GM18526 (cell line): ENCODE measurements around the gene KIF19.

Experiments used
- POLR2A ChIP-seq: IDR thresholded peaks from 3 replicates; pipeline ENCODE4 v1.6.1; 2011; ENCODE audit not compliant: insufficient read length; ENCODE audit errors: extremely low read depth

Gene KIF19

DNA sequence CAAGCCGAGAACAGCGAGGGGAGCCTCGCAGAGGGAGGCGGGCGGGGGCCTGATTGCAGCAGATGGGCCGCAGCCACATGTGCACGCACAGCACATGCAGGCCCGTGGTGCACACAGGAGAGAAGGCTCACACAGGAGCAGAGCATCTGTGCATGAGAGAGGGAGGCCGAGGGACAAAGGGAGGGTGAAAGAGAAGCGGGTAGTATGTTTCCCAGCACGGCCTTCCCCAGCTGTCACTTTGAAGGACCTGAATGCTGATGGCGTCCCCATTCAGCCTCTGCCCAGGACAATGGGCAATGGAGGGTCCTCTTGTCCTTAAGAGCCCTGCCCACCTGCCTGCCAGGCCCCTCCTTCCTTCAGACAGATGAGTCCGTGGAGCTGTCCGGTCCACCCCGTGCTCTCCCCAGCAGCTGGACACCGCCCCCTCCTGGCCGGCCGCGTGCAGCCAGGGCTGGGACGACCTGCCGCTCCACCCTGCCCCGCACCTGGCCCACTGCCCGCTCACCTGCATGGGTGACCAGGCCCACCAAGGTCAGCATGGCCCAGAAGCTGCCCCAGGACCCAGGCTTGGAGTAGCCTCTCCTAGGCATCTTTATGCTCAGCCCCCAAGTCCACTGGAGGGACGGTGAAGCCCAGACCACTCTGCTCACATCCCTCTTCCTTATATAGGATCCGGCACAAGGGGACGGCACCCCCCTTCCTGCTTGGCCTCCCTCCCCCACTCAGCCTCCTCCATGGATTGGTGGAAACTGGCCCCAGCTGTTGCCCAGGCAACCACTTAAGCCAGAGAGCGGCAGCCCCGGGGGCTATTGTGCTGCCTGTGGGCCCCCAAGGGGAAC, 35.4 kb downstream of the KIF19 start, which contains the start of gene BTBD17:
Gene BTBD17, minus strand, starts transcription at position 639 of the 839 bp plus-strand sequence. Its CDS starts 49 bp downstream, at position 590.
- no peak for TF ChIP-seq POLR2A

DNA sequence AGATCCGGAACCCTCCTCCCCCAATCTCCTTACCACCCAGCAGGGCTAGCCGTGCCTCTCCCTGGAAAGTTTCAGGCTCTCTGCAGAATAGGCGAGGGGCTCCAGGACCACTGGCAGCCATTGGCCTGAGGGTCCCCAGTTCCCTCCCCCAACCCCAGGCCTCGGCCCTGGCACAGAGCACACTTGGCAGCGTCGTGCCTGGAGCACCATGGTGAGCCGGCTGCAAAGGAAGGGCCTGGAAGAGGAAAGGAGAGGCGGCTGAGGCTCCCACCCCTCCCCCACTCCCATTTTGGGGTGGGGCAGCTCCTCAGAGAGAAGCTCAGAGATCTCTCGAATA, 36.0 kb downstream of the KIF19 start:
- TF ChIP-seq POLR2A = no peak

DNA sequence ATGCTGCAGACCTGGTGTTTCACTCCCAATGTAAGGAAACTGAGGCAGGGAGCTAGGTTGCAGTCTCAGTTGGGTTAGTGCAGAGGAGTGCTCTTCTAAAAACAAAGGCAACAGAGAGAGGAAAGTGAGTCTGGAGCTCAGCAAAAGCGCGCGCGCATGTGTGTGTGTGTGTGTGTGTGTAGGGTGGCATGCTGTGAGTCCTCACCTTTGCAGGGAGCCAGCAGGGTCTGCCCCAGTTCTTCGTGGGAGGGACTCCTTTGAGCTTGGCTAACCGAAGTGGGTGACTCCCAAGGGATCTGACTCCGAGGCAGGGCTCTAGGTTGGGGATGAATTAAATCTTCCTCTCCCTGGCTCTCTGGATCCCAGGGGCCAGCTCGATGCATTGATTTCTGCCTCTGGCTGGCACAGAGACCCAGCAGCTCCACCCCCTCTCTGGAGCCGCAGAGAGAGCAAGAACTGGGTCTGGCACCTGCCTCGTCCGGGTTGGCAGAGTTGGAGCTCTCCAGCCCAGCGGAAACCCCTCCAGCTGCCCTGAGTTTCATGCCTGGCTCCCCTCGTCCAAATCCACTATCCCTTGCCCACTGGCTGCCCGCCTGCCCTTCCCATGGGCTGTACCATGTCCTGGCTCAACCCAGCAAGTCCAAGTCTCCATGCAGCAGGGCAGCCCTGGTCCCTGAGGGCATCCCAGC, 36.9 kb downstream of the KIF19 start:
- TF ChIP-seq POLR2A = no peak

DNA sequence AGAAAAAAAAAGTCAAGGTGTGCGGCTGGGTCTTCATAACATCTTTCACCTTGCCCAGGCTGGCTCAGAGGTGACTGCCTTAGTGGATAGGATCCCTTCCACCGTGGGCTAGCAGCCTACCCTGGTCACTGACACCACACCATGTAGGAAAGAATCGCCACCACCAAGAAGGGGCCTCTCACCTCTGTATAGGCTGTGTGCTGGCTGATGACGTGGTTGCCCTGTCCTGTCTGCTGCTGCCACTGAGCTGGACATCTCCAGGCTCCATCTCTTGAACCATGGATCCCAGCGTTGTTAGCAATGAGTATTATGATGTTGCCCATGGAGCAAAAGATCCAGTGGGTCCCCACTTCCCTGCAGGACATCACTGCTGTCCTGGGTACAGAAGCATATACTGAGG, 41.2 kb downstream of the KIF19 start, which contains the start of gene GPR142:
Gene GPR142, plus strand, starts transcription at position 301 of the 400 bp plus-strand sequence. CDS start 2,035 bp downstream, outside the sequence.
- no peak for TF ChIP-seq POLR2A

DNA sequence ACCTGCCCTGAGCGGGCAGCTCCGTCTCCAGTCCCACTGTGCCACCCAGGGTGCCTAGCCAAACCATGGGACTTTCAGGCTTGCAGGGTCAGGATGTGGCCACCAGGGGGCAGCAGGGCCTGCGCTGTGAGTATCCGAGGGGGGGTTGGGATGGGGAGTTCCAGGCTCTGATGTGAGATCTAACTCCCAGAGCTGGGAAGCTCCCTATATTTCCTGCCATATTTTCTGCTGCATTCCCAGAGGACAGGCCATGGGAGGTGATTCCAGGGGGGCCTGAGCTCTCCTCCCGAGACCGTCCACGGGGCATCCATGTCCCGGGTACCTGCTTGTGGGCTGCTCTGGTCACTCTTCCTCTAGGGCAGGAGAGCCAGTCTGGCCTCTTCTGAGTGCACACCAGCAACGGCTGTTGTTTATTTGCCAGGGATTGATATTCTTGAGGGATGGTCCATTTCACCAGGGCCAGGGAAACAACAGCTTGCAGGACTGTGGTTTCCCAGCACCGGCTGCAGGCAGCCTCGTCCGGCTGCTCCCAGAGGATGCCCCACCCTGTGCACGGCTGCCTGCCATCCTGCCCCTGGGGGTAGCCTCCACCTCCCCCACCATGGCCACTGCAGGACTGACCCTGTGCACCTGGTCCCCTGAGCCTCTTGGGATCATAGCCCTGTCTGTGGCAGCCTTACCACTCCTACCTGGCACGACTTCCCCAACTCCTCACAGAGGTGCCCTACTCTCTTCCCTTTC, 42.5 kb downstream of the KIF19 start:
- no peak for TF ChIP-seq POLR2A

DNA sequence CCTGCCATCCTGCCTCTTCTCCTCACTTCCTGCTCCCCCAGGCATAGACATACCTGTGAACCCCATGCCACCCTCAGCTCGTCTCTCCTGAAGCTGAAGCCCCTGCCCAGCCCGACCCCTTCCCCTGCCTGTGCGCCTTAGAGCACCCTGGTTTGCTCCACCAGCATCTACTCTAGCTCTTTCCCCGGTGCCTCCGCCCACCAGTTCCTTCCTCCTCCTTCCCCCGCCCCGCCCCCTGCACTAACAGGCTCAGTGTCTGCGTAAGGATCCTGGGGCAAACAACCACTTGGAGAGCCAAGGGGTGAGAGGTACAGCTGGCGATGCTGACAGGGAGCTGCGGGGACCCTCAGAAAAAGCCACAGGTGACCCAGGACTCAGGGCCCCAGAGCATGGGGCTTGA, 43.2 kb downstream of the KIF19 start:
- TF ChIP-seq POLR2A = no peak

DNA sequence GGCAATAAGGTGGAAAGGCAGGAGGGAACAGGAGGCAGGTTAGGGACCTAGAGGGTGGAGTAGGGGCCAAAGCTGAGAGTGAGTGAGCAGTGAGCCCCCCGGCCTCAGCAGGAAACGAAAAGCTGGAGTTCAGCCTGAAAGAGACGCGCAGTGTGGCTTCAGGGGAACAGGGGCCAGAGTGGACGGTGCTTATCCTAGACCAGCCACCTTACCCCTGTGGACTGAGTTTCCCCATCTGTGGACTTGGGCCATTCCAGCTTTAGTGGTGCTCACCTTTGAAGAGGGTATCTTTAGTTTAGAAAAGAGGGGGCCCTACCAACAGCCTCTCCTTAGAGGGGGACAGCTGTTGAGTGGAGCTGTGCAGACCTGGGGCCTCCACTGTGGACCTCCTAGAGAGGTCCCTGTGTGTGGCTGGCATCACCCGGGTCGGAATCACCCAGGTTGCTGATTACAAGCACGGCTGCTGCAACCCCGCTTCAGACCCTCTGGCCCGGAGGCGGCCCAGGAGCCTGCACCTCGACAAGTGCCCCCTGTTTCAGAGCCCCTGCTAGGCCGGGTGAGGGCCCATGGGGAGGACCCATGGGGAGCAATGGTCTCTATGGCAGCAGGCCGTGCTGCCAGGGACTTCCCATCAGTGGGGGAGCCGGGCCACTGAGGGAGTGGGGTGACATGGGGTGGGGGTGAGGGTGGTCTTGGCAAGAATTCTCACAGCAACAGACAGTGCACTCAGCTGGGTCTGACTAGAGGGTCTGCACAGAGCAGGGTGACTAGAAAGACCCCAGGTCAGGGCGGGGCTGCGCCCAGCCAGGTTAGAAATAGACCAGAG, 43.9 kb downstream of the KIF19 start:
- TF ChIP-seq POLR2A = no peak

DNA sequence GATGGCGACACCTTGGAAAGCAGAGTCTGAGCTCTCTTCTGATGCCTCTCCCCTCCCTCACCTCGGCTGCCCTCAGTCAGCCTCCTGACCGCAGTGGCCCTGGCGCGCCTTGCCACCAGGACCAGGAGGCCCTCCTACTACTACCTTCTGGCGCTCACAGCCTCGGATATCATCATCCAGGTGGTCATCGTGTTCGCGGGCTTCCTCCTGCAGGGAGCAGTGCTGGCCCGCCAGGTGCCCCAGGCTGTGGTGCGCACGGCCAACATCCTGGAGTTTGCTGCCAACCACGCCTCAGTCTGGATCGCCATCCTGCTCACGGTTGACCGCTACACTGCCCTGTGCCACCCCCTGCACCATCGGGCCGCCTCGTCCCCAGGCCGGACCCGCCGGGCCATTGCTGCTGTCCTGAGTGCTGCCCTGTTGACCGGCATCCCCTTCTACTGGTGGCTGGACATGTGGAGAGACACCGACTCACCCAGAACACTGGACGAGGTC, 45.7 kb downstream of the KIF19 start:
- no peak for TF ChIP-seq POLR2A

DNA sequence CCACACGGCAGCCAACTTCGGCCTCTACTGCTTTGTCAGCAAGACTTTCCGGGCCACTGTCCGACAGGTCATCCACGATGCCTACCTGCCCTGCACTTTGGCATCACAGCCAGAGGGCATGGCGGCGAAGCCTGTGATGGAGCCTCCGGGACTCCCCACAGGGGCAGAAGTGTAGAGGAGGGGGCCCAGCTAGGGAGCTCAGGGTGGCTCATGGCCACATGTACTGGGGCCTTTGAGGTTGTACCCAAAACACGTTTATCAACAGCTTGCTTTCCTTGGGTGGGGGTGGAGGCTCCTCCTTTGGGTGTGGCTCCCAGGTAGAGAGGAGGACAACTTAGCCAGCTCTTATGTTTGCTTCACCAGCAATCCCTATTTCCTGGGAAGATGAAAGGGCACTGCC, 46.4 kb downstream of the KIF19 start:
- TF ChIP-seq POLR2A = no peak

DNA sequence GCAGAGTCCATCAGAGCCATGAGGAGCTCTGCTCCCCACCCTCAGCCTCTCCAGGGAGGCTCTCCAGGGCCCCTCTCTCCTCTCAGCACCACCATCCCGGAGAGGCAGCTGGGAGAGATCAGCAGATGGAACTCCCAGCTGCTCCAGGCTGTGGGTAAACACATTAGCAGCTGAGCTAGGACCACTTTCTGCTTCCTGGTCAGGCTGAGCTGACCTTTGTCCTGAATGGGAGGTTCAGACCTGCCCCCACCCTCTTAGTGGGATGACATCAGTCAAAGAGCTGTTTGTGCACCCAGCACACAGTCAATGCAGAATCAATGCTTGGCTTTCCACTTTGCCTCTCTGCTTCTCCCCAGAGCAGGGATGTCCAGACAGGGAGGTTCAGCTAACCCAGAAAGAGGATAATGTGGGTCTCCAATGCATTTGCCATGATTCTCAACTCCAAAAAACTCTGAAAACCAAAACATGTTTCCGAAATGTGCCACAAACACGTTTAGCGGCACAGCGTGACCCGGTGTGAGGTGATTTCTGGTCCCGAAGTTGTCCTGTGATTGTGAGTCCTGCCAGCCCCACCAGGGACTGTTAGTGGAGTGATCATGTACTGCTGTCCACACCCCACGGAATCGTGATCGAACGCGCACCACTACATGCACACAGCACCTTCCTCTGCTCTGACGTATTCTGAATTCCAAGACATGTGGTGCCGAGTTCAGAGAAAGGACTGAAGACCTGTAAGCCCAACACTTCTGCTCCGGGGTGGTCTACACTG, 48.0 kb downstream of the KIF19 start:
- TF ChIP-seq POLR2A = no peak

DNA sequence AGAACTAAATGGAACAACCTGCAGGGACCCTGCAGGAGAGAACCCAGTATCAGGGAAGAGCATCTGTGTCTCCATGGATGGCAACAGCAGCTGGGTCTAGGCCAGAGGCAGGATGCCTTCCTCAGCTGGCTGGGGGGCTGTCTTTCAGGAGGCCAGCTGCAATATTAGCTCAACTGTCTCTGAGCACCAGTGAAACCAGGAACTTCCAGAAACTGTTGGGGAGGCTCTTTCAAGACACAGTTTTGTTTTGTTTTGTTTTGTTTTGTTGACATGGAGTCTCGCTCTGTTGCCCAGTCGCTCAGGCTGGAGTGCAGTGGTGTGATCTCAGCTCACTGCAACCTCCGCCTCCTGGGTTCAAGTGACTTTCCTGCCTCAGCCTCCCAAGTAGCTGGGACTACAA, 48.8 kb downstream of the KIF19 start:
- TF ChIP-seq POLR2A = no peak

DNA sequence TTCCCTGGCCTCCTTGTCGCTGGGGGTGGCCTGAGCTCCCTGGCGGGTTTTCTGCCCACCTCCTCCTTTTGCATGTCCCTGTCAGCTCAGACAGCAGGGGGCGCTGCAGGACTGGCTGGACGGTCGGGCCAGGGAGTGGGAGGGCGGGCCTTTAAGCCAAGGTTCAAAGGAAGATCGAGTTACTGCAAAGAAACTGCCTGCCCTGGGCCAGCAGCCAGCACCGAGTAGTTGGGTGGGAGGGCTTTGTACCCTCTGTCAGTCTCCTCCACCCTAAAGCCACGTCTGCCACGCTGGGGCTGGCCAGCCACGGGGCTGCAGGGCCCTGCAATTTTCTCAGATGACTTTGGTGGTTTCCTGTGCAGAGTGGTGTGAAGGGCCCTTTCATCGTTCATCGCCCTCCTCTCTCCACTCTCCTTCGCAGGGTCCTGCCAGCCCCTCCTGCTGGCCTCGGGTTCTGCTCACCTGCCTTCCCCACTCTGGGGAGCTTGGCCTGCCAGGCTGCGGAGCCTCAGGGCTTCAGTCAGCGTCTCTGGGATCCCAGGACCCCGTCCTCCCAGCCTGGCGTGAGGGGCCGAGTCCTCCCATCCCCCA, 53.6 kb downstream of the KIF19 start:
- no peak for TF ChIP-seq POLR2A

DNA sequence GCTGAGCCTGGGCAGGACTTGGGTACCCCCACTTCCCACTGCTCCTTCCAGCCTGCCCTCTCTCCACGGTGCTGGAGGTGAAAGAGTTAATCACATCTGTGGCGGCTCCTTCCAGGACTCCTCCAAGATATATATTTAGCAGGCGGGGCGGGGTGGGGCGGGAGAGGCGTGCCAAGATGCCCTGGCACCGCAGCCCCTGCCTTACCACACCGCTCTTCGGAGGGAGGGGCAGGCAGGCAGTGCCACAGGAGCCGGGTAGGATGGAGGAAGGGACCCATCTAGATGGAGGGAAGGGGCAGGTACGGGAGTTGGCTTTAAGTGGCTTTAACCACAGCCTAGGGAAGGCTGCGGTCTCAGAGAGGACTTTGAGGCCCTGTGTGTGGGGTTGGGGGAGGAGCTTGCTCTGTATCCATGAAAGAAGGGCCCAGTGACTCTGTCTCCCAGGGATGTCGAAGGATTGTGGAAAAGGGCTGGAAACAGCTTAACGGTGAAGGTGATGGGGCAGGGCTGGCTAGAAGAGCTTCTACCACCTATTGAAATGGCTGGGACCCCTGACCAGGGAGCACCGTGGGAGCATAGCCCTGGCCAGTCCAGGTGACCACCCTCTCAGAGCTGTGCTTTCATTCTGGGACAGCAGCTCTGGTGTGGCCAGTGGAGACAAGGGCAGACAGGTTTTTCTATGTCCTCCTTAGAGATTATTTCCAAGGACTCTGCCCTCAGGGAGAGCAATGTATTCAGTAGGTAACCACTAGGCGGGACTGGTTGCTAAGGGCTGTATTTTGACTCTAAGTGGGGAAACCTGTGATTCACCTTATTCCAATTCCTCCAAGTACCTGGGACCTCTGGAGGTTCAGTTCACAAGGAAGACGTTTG, 54.3 kb downstream of the KIF19 start:
- TF ChIP-seq POLR2A = no peak
